SJCRH30 (cell line): ENCODE measurements around the gene PIK3C2G. TPM values are rescaled to one million over a fixed set of nuclear protein-coding genes. Genes with fewer than 3 reads are reported as not detected.
"Not testable (repeated sequence)": the region's sequence is repeated elsewhere in the genome, so short reads cannot be mapped to it uniquely, and the experiment has no call there.

Experiments
- DNase-seq, 2 experiments: peaks; one replicate each; pipeline ENCODE4 v3.0.0-alpha.2; 2015 to 2020
- H3K27ac ChIP-seq: fragments of 250-450 bp; sonication (Bioruptor Pico); 2 replicates; pipeline ENCODE4 v1.5.1; 2020; ENCODE audit warnings: mild to moderate bottlenecking, moderate library complexity
- H3K27me3 ChIP-seq: fragments of 250-450 bp; sonication (Bioruptor Pico); 2 replicates; pipeline ENCODE4 v1.5.1; 2020; ENCODE audit warnings: mild to moderate bottlenecking, moderate library complexity
- H3K36me3 ChIP-seq: fragments of 250-450 bp; sonication (Bioruptor Pico); 2 replicates; pipeline ENCODE4 v1.5.1; 2020; ENCODE audit warnings: mild to moderate bottlenecking, moderate library complexity
- H3K4me1 ChIP-seq: fragments of 250-450 bp; sonication (Bioruptor Pico); 2 replicates; pipeline ENCODE4 v1.5.1; 2020; ENCODE audit warnings: mild to moderate bottlenecking, moderate library complexity
- H3K4me3 ChIP-seq: fragments of 250-450 bp; sonication (Bioruptor Pico); 2 replicates; pipeline ENCODE4 v1.5.1; 2020; ENCODE audit warnings: mild to moderate bottlenecking, moderate library complexity
- H3K9me3 ChIP-seq: fragments of 250-450 bp; sonication (Bioruptor Pico); replicated peaks from 2 replicates; pipeline ENCODE4 v1.5.1; 2020; ENCODE audit warnings: mild to moderate bottlenecking, moderate library complexity
- total RNA-seq: library from RNA; depleted of rRNA; stranded (reverse); fragments of >200 nt; shearing (Covaris generic); gene quantifications from 2 replicates; pipeline ENCODE4 v1.2.3, GENCODE V29; 2014

Gene PIK3C2G
- total RNA-seq, 1 experiment from 2014 or later = 0.04 TPM

GRCh38 chr12:18470251-18470650 is 208.9 kb downstream of the PIK3C2G start:
- Histone ChIP-seq H3K9me3 (no peaks in the 10 kb centered on the region), H3K4me1 (peaks cover 16% of the 10 kb centered on the region), H3K4me3 (no peak overlapping the region), H3K36me3 (no peaks in the 10 kb centered on the region), H3K27ac (peak overlapping the region; percentile 26; the same call in 1 of the 2 replicates), H3K27me3 (no peaks in the 10 kb centered on the region)
- peak; percentile 49 to 69 for DNase-seq

GRCh38 chr12:18472304-18472703 is 211.0 kb downstream of the PIK3C2G start:
- Histone ChIP-seq H3K27ac (no peak overlapping the region), H3K36me3 (no peaks in the 10 kb centered on the region), H3K27me3 (no peaks in the 10 kb centered on the region), H3K4me1 (peaks cover 16% of the 10 kb centered on the region), H3K4me3 (no peak overlapping the region), H3K9me3 (no peaks in the 10 kb centered on the region)
- no peak for DNase-seq

GRCh38 chr12:18472806-18473205 is 211.5 kb downstream of the PIK3C2G start:
- H3K4me3 ChIP-seq = no peak overlapping the region
- H3K36me3 ChIP-seq = no peaks in the 10 kb centered on the region
- no peak overlapping the region for H3K27ac ChIP-seq
- H3K27me3 ChIP-seq = no peaks in the 10 kb centered on the region
- H3K9me3 ChIP-seq = no peaks in the 10 kb centered on the region
- no peak for DNase-seq
- peaks cover 16% of the 10 kb centered on the region for H3K4me1 ChIP-seq

GRCh38 chr12:18476861-18477260 is 215.5 kb downstream of the PIK3C2G start:
- Histone ChIP-seq H3K27me3 (no peaks in the 10 kb centered on the region), H3K9me3 (no peaks in the 10 kb centered on the region), H3K4me3 (no peak overlapping the region), H3K36me3 (no peaks in the 10 kb centered on the region), H3K27ac (no peak overlapping the region), H3K4me1 (no peaks in the 10 kb centered on the region)
- no peak for DNase-seq

GRCh38 chr12:18479256-18479655 is 217.9 kb downstream of the PIK3C2G start:
- Histone ChIP-seq H3K27me3 (no peaks in the 10 kb centered on the region), H3K36me3 (no peaks in the 10 kb centered on the region), H3K4me3 (no peak overlapping the region), H3K9me3 (no peaks in the 10 kb centered on the region), H3K27ac (no peak overlapping the region), H3K4me1 (no peaks in the 10 kb centered on the region)
- DNase-seq = no peak

- Histone ChIP-seq H3K4me3 (no peak overlapping the region), H3K9me3 (no peaks in the 10 kb centered on the region), H3K36me3 (no peaks in the 10 kb centered on the region), H3K27me3 (no peaks in the 10 kb centered on the region), H3K27ac (no peak overlapping the region), H3K4me1 (no peaks in the 10 kb centered on the region)
- DNase-seq = no peak
Observed at GRCh38 chr12:18482601-18483120, 221.3 kb downstream of the PIK3C2G start.

GRCh38 chr12:18483698-18484325 is 222.5 kb downstream of the PIK3C2G start:
- H3K27ac ChIP-seq = no peak overlapping the region
- H3K27me3 ChIP-seq = no peaks in the 10 kb centered on the region
- H3K4me3 ChIP-seq = no peak overlapping the region
- no peaks in the 10 kb centered on the region for H3K9me3 ChIP-seq
- H3K36me3 ChIP-seq = no peaks in the 10 kb centered on the region
- no peak for DNase-seq
- no peaks in the 10 kb centered on the region for H3K4me1 ChIP-seq

- Histone ChIP-seq H3K27me3 (no peaks in the 10 kb centered on the region), H3K36me3 (no peaks in the 10 kb centered on the region)
- no peak for DNase-seq
Observed at GRCh38 chr12:18486036-18486435, 224.7 kb downstream of the PIK3C2G start.

GRCh38 chr12:18487509-18487908 is 226.2 kb downstream of the PIK3C2G start:
- H3K27me3 ChIP-seq = no peaks in the 10 kb centered on the region
- H3K36me3 ChIP-seq = no peaks in the 10 kb centered on the region
- DNase-seq = no peak
- H3K4me3 ChIP-seq = no peak overlapping the region
- H3K27ac ChIP-seq = no peak overlapping the region
- no peaks in the 10 kb centered on the region for H3K9me3 ChIP-seq
- H3K4me1 ChIP-seq = no peaks in the 10 kb centered on the region

More at GRCh38 chr12:18486036-18486435, 224.7 kb downstream of the PIK3C2G start:
- H3K9me3 ChIP-seq = no peaks in the 10 kb centered on the region
- no peak overlapping the region for H3K27ac ChIP-seq
- no peak overlapping the region for H3K4me3 ChIP-seq
- H3K4me1 ChIP-seq = no peaks in the 10 kb centered on the region

GRCh38 chr12:18492372-18493025 is 231.2 kb downstream of the PIK3C2G start:
- no peak overlapping the region for H3K27ac ChIP-seq
- DNase-seq = no peak
- H3K27me3 ChIP-seq = no peaks in the 10 kb centered on the region
- no peak overlapping the region for H3K4me3 ChIP-seq
- H3K36me3 ChIP-seq = no peaks in the 10 kb centered on the region
- H3K4me1 ChIP-seq = no peaks in the 10 kb centered on the region
- no peaks in the 10 kb centered on the region for H3K9me3 ChIP-seq

- DNase-seq = no peak
- no peaks in the 10 kb centered on the region for H3K9me3 ChIP-seq
- no peaks in the 10 kb centered on the region for H3K27me3 ChIP-seq
- no peak overlapping the region for H3K4me3 ChIP-seq
- H3K4me1 ChIP-seq = no peaks in the 10 kb centered on the region
- H3K27ac ChIP-seq = no peak overlapping the region
- no peaks in the 10 kb centered on the region for H3K36me3 ChIP-seq
Observed at GRCh38 chr12:18496156-18496555, 234.8 kb downstream of the PIK3C2G start.

- not testable (repeated sequence) for H3K27me3 ChIP-seq, H3K27ac ChIP-seq, H3K4me1 ChIP-seq, H3K36me3 ChIP-seq, H3K4me3 ChIP-seq, H3K9me3 ChIP-seq, DNase-seq
Observed at GRCh38 chr12:18500160-18500574, 238.8 kb downstream of the PIK3C2G start.

- H3K27me3 ChIP-seq, H3K9me3 ChIP-seq, H3K27ac ChIP-seq, H3K4me1 ChIP-seq, H3K4me3 ChIP-seq, DNase-seq, H3K36me3 ChIP-seq: not testable (repeated sequence)
Observed at GRCh38 chr12:18500736-18501135, 239.4 kb downstream of the PIK3C2G start.

- H3K4me1 ChIP-seq = no peaks in the 10 kb centered on the region
- H3K9me3 ChIP-seq = no peaks in the 10 kb centered on the region
- no peak overlapping the region for H3K27ac ChIP-seq
- H3K4me3 ChIP-seq = no peak overlapping the region
- no peaks in the 10 kb centered on the region for H3K36me3 ChIP-seq
- DNase-seq = no peak
- H3K27me3 ChIP-seq = no peaks in the 10 kb centered on the region
Observed at GRCh38 chr12:18502422-18502968, 241.2 kb downstream of the PIK3C2G start.

GRCh38 chr12:18521461-18521860 is 260.1 kb downstream of the PIK3C2G start:
- Histone ChIP-seq H3K27ac (no peak overlapping the region), H3K27me3 (no peaks in the 10 kb centered on the region), H3K9me3 (peaks cover 7% of the 10 kb centered on the region; the same call in 1 of the 2 replicates), H3K4me1 (no peaks in the 10 kb centered on the region), H3K4me3 (no peak overlapping the region), H3K36me3 (no peaks in the 10 kb centered on the region)
- DNase-seq = no peak
